ENCODE results near the gene MRPL55.

MRPL55 gene
- 3.5 to 20.2 (median 12.6) reads per million in 18 experiments for total RNA-seq

GRCh38 chr1:228109073-228109961 is at the start of gene MRPL55:
Gene MRPL55, minus strand, starts transcription at chr1:228109299. Its CDS starts 1,039 bp downstream, at chr1:228108260.
- peak; percentile 98 to 99 for DNase-seq

GRCh38 chr1:228158151-228159007 is 49.3 kb upstream of the MRPL55 start:
- DNase-seq, result no peak

- DNase-seq, result no peak
Observed at GRCh38 chr1:228157729-228158126, 48.6 kb upstream of the MRPL55 start.

DNA sequence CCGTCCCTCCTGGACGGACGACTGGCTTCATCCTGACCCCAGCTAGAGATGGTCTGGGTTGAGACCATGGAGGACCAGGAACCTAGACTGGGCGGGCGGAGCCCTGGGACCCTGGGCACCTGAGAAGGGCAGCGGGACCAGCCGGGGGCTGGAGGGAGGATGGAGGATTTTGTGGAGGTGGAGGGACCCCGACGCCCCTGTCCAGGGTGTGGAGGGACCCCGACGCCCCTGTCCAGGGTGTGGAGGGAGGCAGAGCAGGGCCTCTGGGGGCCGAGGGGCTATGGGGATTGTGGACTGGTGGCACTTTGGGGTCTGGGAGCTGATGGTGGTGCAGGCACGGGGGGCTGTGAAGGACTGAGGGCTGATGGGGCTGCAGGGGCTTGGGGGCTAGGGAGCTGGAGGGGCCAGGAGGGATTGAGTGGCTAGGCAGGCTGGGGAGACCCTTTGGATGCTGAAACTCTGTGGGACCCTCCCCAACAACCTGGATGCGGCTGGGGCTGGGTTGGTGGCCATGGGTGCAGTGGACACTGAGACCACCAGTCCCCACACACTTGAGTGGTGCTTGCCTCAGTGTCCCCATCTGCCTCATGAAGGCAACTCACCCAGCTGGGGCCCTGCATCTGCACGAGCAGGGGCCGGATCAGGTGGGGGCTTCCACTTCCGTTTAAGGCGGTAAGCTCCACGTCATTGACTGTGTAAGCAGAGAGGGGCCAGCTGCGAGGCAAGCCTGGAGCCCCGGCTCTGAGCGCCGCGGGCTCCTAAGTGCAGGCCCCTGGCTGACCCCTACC is 48.0 kb upstream of the MRPL55 start:
- DNase-seq, result no peak

DNA sequence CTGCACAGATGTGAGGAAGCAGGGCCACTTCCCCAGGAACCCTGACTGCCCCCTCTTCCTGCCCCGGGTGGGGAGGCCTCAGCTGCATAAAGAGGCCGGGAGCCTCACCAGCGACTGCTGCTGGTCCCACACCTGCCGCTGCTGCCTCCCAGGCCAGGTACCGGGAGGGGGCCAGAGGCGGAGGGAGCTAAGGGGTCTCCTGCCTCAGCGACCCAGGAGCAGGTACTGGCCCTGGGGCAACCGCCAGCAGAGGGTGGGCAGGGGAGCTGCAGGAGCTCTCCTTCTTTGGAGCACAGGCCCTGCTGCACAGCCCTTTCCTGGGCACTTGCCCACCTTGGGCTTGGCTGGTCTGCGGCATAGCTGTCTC is 47.4 kb upstream of the MRPL55 start:
- no peak for DNase-seq

- DNase-seq, result no peak
Observed at GRCh38 chr1:228155596-228156514, 46.8 kb upstream of the MRPL55 start.

GRCh38 chr1:228154670-228155571 is 45.8 kb upstream of the MRPL55 start:
- DNase-seq, result no peak

DNA sequence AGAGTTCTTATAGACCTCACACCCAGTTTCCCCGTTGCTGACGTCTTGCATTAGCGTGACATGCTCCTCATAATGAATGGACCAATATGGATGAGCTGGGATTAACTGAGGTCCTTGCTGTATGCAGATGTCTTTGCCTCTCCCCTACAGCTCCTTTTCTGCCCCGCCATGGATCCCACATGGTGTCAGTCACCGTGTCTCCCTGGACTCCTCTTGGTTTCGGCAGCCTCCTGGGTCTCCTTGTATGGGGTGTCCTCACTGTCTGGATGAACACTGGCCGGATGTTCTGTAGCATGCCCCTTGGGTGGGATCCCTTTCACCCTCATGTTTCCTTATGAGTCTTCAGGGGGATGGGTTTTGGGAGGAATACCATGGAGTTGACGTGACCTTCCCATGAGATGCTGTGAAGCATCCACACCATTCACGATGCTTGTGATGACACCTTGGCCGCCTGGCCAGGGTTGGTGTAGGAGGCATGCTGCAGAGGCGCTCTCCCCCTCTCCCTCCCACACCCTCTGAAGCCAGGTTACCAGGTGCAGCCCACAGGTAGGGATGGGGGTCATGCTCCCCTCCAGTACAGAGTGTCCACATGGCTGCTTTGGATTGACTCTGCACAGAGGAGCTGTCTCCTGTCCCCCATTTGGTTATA is 45.0 kb upstream of the MRPL55 start:
- DNase-seq, result no peak

DNA sequence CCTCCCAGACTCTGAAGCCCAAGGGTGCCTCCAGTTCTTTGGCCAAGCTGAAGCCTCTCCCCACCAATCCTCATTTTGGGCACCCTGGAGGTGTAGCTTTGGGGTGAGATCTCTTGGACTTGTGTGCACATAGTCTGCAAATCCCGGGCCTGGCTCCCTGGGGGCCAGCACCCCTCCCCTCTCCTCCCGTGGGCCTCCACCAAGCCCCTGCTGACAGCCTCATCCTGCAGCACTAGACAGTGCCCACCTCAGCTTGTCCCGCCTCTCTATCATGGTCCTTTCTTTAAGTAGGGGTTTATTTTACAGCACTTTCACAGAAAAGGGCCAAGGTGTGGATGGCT is 43.8 kb upstream of the MRPL55 start:
- DNase-seq, result no peak

DNA sequence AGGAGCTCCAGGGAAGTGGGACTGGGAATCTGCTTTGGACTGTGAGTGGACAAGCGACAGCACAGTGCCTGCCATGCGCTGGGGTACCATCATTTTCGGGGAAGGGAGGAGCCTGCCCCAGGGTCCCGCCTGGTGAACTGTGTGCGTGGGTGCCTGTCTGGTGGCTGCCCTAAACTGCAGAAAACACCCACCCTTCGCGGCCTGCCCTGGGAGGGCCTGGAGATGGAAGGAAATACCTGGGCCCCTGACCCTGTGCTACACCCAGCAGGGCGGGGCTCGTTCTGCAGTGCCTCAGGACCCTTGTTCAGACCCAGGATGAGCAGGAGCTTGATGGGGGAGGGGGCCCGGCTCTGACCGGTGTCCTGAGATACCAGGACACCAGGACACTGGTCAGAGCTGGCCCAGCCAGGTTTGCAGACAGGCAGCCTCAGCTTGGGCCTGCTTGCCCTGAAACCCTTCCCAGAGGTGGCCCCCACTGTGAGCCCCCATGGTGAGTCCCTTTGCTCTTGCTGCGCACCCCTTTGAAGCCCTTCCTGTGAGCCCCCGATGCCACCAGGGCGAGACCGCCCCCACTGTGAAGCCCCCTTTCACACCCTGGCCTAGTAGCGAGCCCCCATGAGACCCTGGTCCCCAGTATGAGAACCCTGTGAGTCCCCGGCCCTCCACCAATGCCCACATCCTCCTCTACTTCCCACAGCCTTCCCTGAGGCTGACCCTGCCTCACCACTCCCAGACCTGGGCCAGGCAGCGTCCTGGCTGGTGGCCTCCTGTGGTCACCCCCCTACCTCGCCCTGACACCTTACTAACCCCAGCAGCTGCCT is 43.2 kb upstream of the MRPL55 start:
- DNase-seq, result no peak

DNA sequence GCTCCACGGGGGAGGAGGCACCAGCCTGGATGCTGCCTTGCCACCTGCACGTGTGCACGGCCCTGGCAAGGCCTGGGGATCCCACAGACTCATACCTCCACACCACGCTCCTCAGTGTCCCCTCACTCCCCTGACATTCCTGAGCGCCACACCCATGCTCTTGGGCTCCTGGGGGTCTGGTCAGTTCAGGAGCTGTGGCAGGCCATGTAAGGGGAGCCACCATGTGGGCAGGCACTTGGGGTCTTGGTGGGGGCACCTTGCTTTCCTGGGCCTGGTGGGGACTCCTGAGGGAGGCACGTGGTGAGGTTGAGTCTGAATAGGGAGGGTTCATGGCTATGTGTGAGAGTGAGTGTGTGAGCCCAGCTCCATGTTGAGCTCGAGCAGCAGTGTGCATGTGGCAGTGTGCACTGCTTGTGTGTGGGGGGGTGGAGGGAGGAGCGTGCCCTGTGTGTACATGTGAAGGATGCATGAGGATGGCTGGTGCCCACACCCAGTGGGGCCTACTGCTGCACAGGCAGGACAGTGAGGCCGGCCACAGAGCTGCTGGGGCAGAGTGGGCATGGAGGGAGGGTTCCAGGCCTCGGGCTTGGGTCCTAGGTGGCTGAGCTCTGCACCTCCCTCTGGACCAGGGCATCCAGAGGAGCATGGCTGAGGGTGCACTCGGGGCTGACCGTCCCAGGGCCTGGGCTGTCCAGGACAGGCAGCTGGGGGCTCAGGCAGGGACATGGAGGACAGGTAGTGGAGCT is 42.3 kb upstream of the MRPL55 start:
- DNase-seq, result no peak

DNA sequence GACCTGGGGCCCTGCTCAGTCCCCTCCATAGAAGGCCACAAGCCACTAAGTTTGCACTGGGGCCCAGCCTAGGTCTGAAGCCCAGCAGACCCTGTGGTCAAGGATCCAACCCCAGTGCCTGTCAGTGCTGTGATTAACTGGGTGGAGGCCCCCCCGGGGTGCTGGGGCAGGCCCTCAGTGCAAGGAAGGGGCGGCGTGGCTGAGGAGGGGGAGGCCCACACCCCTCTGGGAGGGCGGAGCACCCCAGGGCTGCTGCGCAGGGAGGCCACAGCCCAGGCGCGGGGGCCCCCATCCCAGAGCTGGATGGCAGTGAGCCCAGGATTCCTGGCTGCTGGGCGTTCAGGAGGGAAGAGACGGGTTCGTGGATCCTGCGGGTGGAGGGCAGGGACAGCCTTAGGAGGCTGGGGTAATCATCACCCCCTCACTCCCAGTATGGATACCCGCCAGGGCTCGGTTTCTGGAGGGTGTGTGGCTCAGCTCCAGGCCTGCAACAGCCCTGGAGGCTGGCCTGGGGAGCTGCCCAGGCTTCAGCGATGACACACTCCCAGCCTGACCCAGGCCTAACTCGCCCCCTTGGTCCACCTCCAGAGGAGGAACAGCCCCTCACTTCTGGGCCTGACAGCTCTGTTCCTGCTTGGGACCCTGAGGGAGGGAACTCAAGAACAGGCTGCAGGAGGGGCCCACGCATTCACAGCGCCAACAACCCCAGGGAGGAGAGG is 41.5 kb upstream of the MRPL55 start:
- DNase-seq, result no peak

GRCh38 chr1:228150120-228150460 is 41.0 kb upstream of the MRPL55 start:
- DNase-seq, result no peak

DNA sequence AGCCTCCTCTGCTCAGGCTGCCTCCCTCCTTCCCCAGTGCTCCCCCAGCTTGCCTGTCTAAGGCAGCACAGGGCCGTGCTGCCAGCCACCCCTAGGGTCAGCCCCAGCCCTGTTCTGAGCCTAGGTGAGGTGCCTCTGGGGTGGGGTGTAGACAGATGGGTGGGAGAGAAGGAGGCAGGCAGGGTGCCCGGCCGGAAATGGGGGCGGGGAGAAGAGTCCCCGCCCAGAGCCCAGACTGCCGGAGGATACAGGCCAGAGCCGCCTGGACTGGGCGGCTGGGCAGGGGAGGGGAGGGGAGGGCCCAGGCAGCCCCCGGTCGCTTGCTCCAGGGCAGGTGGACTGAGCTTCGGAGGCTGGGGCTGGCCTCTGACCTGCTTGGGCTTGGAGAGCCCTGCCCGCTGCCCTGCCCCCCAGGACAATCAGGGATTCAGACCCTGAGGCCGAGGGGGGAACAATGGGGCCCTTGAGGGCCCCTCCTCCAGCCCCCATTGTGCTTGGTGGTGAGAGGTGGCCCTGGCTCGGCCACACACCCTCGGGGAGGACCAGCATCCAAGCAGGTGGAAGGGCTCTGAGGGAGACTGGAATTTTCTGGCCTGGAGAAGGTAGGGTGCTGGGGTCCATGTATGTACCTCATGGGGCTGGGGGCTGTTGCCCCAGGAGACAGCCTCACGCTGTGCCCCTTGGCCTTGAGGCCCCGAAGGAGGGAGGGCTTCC is 40.5 kb upstream of the MRPL55 start, which contains the start of gene GJC2:
TSS of gene GJC2 (plus strand) at position 525 of the 714 bp plus-strand sequence. CDS start 7,829 bp downstream, outside the sequence.
- DNase-seq, result no peak

GRCh38 chr1:228148935-228149405 is 39.9 kb upstream of the MRPL55 start:
- no peak for DNase-seq

DNA sequence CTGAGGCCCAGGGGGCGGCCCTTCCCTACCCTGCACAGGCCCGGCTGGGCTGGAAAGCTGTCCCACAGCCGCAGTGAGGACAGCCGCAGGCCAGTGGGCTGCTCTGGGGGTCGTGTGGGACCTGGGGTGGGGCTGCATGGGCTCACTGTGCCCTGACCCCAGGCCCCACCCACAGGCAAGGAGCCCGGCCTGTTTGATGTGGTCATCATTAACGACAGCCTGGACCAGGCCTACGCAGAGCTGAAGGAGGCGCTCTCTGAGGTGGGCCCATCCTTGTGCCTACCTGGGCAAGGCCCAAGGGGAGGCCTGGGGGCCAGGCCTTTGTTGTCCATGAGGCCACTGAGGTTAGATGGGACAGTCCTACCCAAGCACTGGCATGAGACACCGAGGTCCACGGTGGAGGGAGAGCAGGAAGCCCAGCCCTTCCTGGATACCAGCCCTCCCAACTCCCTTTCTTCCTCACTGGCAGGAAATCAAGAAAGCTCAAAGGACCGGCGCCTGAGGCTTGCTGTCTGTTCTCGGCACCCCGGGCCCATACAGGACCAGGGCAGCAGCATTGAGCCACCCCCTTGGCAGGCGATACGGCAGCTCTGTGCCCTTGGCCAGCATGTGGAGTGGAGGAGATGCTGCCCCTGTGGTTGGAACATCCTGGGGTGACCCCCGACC is 39.2 kb upstream of the MRPL55 start:
- no peak for DNase-seq

Data from inflammatory macrophage (primary cell).